ENCODE data around the gene ECE1. TPM values are rescaled to one million over a fixed set of nuclear protein-coding genes. Genes with fewer than 3 reads are reported as not detected.

The ECE1 gene
- 100 to 1,000 TPM; 105 to 122 (median 112) TPM for total RNA-seq

GRCh38 chr1:21289700-21290545, at the start of gene ECE1:
TSS of gene ECE1 (minus strand) at chr1:21290463. CDS start at chr1:21290414, 49 bp downstream.
- H3K36me3 ChIP-seq: no peaks in the 10 kb centered on the region
- no peaks in the 10 kb centered on the region for H3K9me3 ChIP-seq
- H3K4me1 ChIP-seq: peaks cover 0 to 54% (median 22%) of the 10 kb centered on the region in 4 donors
- peak within 1 kb of the TSS; percentile 73 to 95 (median 84) for H3K27ac ChIP-seq
- no peaks in the 10 kb centered on the region for H3K27me3 ChIP-seq
- peak; percentile 70 to 75 (median 72) for DNase-seq
- TF ChIP-seq CTCF (IDR thresholded peaks at IDR 0.05) (no peak), POLR2A (IDR thresholded peaks at IDR 0.05) (no peak)
- peak within 1 kb of the TSS; percentile 65 to 86 (median 72) for H3K4me3 ChIP-seq

GRCh38 chr1:21339356-21340229, 49.3 kb upstream of the ECE1 start:
- no peaks in the 10 kb centered on the region for H3K9me3 ChIP-seq
- peaks cover 8 to 100% (median 54%) of the 10 kb centered on the region in 4 donors for H3K4me1 ChIP-seq
- no peaks in the 10 kb centered on the region for H3K36me3 ChIP-seq
- no peak for TF ChIP-seq POLR2A (IDR thresholded peaks at IDR 0.05)
- no peak for TF ChIP-seq CTCF (IDR thresholded peaks at IDR 0.05)
- H3K27me3 ChIP-seq: no peaks in the 10 kb centered on the region
- no peak overlapping the region for H3K4me3 ChIP-seq
- DNase-seq: no peak
- peak overlapping the region; percentile 71 to 96 (median 92) for H3K27ac ChIP-seq

- no peaks in the 10 kb centered on the region for H3K9me3 ChIP-seq
- H3K27me3 ChIP-seq: no peaks in the 10 kb centered on the region
- H3K4me3 ChIP-seq: no peak overlapping the region
- peaks cover 10 to 100% (median 52%) of the 10 kb centered on the region in 4 donors for H3K4me1 ChIP-seq
- H3K36me3 ChIP-seq: no peaks in the 10 kb centered on the region
- H3K27ac ChIP-seq: peak overlapping the region; percentile 71 to 96 (median 92)
- DNase-seq: peak in 2 of 3 donors; percentile 77
- TF ChIP-seq POLR2A (IDR thresholded peaks at IDR 0.05) (no peak), CTCF (IDR thresholded peaks at IDR 0.05) (no peak)
Measured at GRCh38 chr1:21338573-21339355, 48.5 kb upstream of the ECE1 start.

GRCh38 chr1:21337928-21338572, 47.8 kb upstream of the ECE1 start:
- DNase-seq: peak; percentile 53 to 91 (median 68)
- no peak for TF ChIP-seq POLR2A (IDR thresholded peaks at IDR 0.05)
- no peak for TF ChIP-seq CTCF (IDR thresholded peaks at IDR 0.05)
- H3K27me3 ChIP-seq: no peaks in the 10 kb centered on the region
- H3K36me3 ChIP-seq: no peaks in the 10 kb centered on the region
- H3K27ac ChIP-seq: peak overlapping the region; percentile 71 to 96 (median 92)
- H3K9me3 ChIP-seq: no peaks in the 10 kb centered on the region
- H3K4me1 ChIP-seq: peaks cover 10 to 100% (median 47%) of the 10 kb centered on the region in 4 donors
- no peak overlapping the region for H3K4me3 ChIP-seq
